ENCODE data around the gene DLG1. TPM values are rescaled to one million over a fixed set of nuclear protein-coding genes. Genes with fewer than 3 reads are reported as not detected.
A peak's percentile ranks its signal among the peaks of the same experiment; 100 is the strongest.

Gene DLG1
- total RNA-seq, 6 donors from 2014 or later: 49.3 to 102 (median 63.2) TPM

GRCh38 chr3:196998966-196999760 lies 299.2 kb downstream of the DLG1 start:
- 92 to 93% methylated on average over 21 of the region's 21 CpGs for WGBS, 2 donors
- Histone ChIP-seq H3K27me3 (no peaks in the 10 kb centered on the region), H3K4me1 (peaks cover 5 to 19% (median 10%) of the 10 kb centered on the region in 4 donors), H3K9me3 (no peaks in the 10 kb centered on the region), H3K36me3 (no peaks in the 10 kb centered on the region), H3K4me3 (no peak overlapping the region), H3K27ac (no peak overlapping the region)
- TF ChIP-seq CTCF (IDR thresholded peaks at IDR 0.05) (no peak), POLR2A (IDR thresholded peaks at IDR 0.05) (no peak), POLR2AphosphoS5 (IDR thresholded peaks at IDR 0.05) (no peak), EP300 (IDR thresholded peaks at IDR 0.05) (no peak)
- no peak for DNase-seq
- ATAC-seq (ENCODE audit: low FRiP score in 2 of 2): no peak

- TF ChIP-seq POLR2A (IDR thresholded peaks at IDR 0.05) (no peak), CTCF (IDR thresholded peaks at IDR 0.05) (no peak), POLR2AphosphoS5 (IDR thresholded peaks at IDR 0.05) (no peak), EP300 (IDR thresholded peaks at IDR 0.05) (no peak)
- no peak overlapping the region for H3K4me3 ChIP-seq
- H3K27ac ChIP-seq: no peak overlapping the region
- H3K9me3 ChIP-seq: no peaks in the 10 kb centered on the region
- no peak for DNase-seq
- no peaks in the 10 kb centered on the region for H3K36me3 ChIP-seq
- peaks cover 0 to 6% (median 2%) of the 10 kb centered on the region in 4 donors for H3K4me1 ChIP-seq
- no peaks in the 10 kb centered on the region for H3K27me3 ChIP-seq
- WGBS, 2 donors: 89 to 95% methylated on average over 7 to 15 of the region's 15 CpGs
- no peak for ATAC-seq (ENCODE audit: low FRiP score in 2 of 2)
Measured at GRCh38 chr3:196997311-196997710, 301.1 kb downstream of the DLG1 start.

- Histone ChIP-seq H3K27me3 (no peaks in the 10 kb centered on the region), H3K27ac (no peak overlapping the region), H3K4me3 (no peak overlapping the region), H3K36me3 (no peaks in the 10 kb centered on the region), H3K4me1 (no peaks in the 10 kb centered on the region), H3K9me3 (no peaks in the 10 kb centered on the region)
- ATAC-seq (ENCODE audit: low FRiP score in 2 of 2) (no peak), DNase-seq (no peak)
- TF ChIP-seq EP300 (IDR thresholded peaks at IDR 0.05): no peak
- no peak for TF ChIP-seq POLR2AphosphoS5 (IDR thresholded peaks at IDR 0.05)
- no peak for TF ChIP-seq POLR2A (IDR thresholded peaks at IDR 0.05)
- no peak for TF ChIP-seq CTCF (IDR thresholded peaks at IDR 0.05)
- WGBS, 2 donors: 80 to 82% methylated on average over 16 to 17 of the region's 17 CpGs
Measured at GRCh38 chr3:196996454-196997265, 301.8 kb downstream of the DLG1 start.

GRCh38 chr3:196995646-196996355 lies 302.6 kb downstream of the DLG1 start:
- ATAC-seq (ENCODE audit: low FRiP score in 2 of 2): peak in 1 of 2 donors; percentile 5
- Histone ChIP-seq H3K4me3 (no peak overlapping the region), H3K36me3 (no peaks in the 10 kb centered on the region), H3K4me1 (no peaks in the 10 kb centered on the region), H3K9me3 (no peaks in the 10 kb centered on the region), H3K27me3 (no peaks in the 10 kb centered on the region), H3K27ac (no peak overlapping the region)
- TF ChIP-seq POLR2A (IDR thresholded peaks at IDR 0.05): no peak
- no peak for TF ChIP-seq CTCF (IDR thresholded peaks at IDR 0.05)
- TF ChIP-seq POLR2AphosphoS5 (IDR thresholded peaks at IDR 0.05): no peak
- TF ChIP-seq EP300 (IDR thresholded peaks at IDR 0.05): no peak
- no peak for DNase-seq
- 86 to 88% methylated on average over 12 to 14 of the region's 14 CpGs for WGBS, 2 donors
